ENCODE measurements around the gene RAN. TPM values are rescaled to one million over a fixed set of nuclear protein-coding genes. Genes with fewer than 3 reads are reported as not detected.
A peak's percentile ranks its signal among the peaks of the same experiment; 100 is the strongest.

The RAN gene
- 100 to 1,000 TPM in 3 of 4 donors, 10 to 100 TPM in 1; 88.3 to 161 (median 148) TPM for total RNA-seq

DNA sequence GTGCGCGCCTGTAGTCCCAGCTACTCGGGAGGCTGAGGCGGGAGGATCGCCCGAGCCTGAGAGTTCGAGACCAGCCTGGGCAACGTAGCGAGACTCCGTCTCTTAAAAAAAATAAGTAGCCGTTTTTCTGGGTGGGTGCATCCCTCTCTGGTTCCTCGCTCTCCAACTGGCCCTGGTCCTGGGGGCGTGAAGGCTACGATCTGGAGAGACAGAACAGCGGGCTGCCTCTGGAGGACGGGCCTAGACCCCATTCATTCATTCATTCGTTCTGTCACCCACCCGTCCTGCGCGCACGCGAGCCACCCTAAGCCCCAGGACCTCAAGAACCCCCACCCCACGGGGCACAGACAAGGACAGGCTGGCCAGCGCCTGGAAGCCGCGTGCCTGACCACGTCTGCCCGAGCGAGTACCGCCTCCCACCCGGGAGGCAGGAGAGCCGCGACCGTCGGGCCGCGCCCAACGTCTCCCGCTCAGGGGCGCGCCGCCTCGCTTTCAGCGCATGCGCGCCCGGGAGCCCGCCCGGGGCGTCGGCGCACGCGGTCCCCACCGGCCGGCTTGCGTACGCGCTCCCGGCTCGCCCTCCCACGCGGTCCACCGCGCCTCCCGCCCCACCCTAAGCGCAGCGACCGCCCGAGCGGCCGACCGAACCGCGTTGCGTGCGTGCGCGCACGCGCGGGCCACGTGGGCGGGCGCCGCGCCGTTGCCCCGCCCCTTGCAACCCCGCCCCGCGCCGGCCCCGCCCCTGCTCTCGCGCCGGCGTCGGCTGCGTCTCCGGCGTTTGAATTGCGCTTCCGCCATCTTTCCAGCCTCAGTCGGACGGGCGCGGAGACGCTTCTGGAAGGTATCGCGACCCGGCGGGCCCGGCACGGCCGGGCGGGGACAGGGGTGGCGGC is at the start of gene RAN:
TSS of gene RAN (plus strand) at position 781 of the 893 bp plus-strand sequence. CDS start 528 bp downstream, outside the sequence.
- TF ChIP-seq POLR2A (IDR thresholded peaks at IDR 0.05) = no peak
- TF ChIP-seq CTCF (IDR thresholded peaks at IDR 0.05) = no peak
- DNase-seq (ENCODE audit: low spot score in 2 of 2) = peak; percentile 83 to 96
- peak within 1 kb of the TSS; percentile 68 for H3K4me3 ChIP-seq (ENCODE audit: low read depth, poor library complexity, severe bottlenecking)
- intact Hi-C loops (cut with DNase I; ENCODE audit: low total_unique reads) = no loop called here
- 7 to 15% methylated on average over 22 to 87 of the region's 118 CpGs for WGBS, 2 donors

- TF ChIP-seq CTCF (IDR thresholded peaks at IDR 0.05) (no peak), POLR2A (IDR thresholded peaks at IDR 0.05) (no peak)
- no peak overlapping the region for H3K4me3 ChIP-seq (ENCODE audit: low read depth, poor library complexity, severe bottlenecking)
- intact Hi-C loops (cut with DNase I; ENCODE audit: low total_unique reads) = no loop called here
- DNase-seq (ENCODE audit: low spot score in 2 of 2) = no peak
- WGBS, 2 donors = 86 to 89% methylated on average over 6 of the region's 6 CpGs
Measured at GRCh38 chr12:130825771-130826150, 46.1 kb upstream of the RAN start.

DNA sequence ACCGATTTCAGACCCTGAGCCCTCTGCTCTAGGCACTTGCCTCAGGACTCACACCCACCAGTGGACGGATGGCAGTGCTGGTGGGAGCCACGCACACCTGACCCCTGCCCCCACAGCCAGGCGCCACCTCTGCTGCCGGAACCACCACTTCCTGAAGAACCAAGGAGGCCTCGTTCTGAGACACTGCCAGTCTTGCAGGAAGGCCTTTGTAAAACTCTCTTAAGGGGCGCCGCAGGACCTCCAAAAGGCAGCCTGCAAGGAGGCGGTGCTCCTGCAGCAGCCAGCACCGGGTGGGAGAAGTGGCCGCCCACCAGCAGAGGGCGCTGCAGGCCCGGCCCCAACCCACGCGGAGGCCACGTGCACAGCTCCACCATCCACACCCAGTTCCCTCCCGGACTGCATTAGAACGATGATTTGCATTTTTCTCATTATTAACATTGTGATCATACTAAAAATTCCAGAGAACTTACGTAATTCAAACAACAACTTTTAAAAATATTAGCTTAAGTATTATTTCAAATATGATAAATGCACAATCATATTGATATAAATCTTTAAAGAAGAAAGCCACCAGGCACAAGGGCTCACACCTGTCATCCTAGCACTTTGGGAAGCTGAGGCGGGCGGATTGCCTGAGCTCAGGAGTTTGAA is 45.6 kb upstream of the RAN start:
- DNase-seq (ENCODE audit: low spot score in 2 of 2) = peak in 1 of 2 donors; percentile 84
- no peak for TF ChIP-seq CTCF (IDR thresholded peaks at IDR 0.05)
- no peak for TF ChIP-seq POLR2A (IDR thresholded peaks at IDR 0.05)
- 71 to 75% methylated on average over 21 of the region's 21 CpGs for WGBS, 2 donors
- no peak overlapping the region for H3K4me3 ChIP-seq (ENCODE audit: low read depth, poor library complexity, severe bottlenecking)
- intact Hi-C loops (cut with DNase I; ENCODE audit: low total_unique reads) = no loop called here

- no peak for TF ChIP-seq POLR2A (IDR thresholded peaks at IDR 0.05)
- TF ChIP-seq CTCF (IDR thresholded peaks at IDR 0.05) = no peak
- WGBS, 2 donors = 61 to 71% methylated on average over 3 of the region's 3 CpGs
- intact Hi-C loops (cut with DNase I; ENCODE audit: low total_unique reads) = no loop called here
- H3K4me3 ChIP-seq (ENCODE audit: low read depth, poor library complexity, severe bottlenecking) = no peak overlapping the region
- no peak for DNase-seq (ENCODE audit: low spot score in 2 of 2)
Measured at GRCh38 chr12:130827432-130827831, 44.4 kb upstream of the RAN start.

- intact Hi-C loops (cut with DNase I; ENCODE audit: low total_unique reads) = no loop called here
- DNase-seq (ENCODE audit: low spot score in 2 of 2) = peak in 1 of 2 donors; percentile 68
- no peak overlapping the region for H3K4me3 ChIP-seq (ENCODE audit: low read depth, poor library complexity, severe bottlenecking)
- WGBS, 2 donors = 90% methylated on average over 8 of the region's 8 CpGs
- no peak for TF ChIP-seq CTCF (IDR thresholded peaks at IDR 0.05)
- TF ChIP-seq POLR2A (IDR thresholded peaks at IDR 0.05) = no peak
Measured at GRCh38 chr12:130828895-130829294, 43.0 kb upstream of the RAN start.
